GM12892 (cell line): ENCODE results near the gene GATA6.

Experiments
- POLR2A ChIP-seq: IDR thresholded peaks from 2 replicates; pipeline ENCODE4 v1.6.1; 2011; ENCODE audit warnings: low read depth, low read length, control low read depth
- POLR2AphosphoS5 ChIP-seq: IDR thresholded peaks from 2 replicates; pipeline ENCODE4 v1.6.1; 2011; ENCODE audit warnings: low read depth, low read length, control low read depth

GRCh38 chr18:22175346-22175745 lies 6.0 kb downstream of the GATA6 start:
- no peak for TF ChIP-seq POLR2A
- no peak for TF ChIP-seq POLR2AphosphoS5
